T-cell (primary cell): ENCODE results near the gene PPP1R37. TPM values are rescaled to one million over a fixed set of nuclear protein-coding genes. Genes with fewer than 3 reads are reported as not detected.
A peak's percentile ranks its signal among the peaks of the same experiment; 100 is the strongest.

Experiments used
- ATAC-seq, 4 experiments: fragments of 200-7000 bp in 3 of 4; fragments of 150-1000 bp in 1 of 4; cut with Tn5 transposase; replicated peaks in 1 of 4; 1 replicate in 3 of 4; 2 replicates in 1 of 4; pipeline ENCODE4 v1.10.0; 2021; ENCODE audit warnings: moderate library complexity in 3 of 4, mild to moderate bottlenecking in 2 of 4, moderate number of reproducible peaks in 1 of 4
- CTCF ChIA-PET, 2 donors: fragments of 300-600 bp; sonication (Branson Sonifier 250); formaldehyde crosslinking; loops; one replicate each; lab custom pipeline; 2022; ENCODE audit warnings: antibody characterized with exemption in 2 of 2; lab: Charles Lee
- POLR2A ChIA-PET, 2 donors: fragments of 300-600 bp; sonication (Branson Sonifier 250); formaldehyde crosslinking; loops; one replicate each; lab custom pipeline; 2022; ENCODE audit warnings: antibody characterized with exemption in 2 of 2; lab: Charles Lee
- DNase-seq, 35 experiments: peaks; one replicate each; pipeline versions ENCODE4 v3.0.0 to v3.0.0-alpha.2; 2013 to 2023
- H3K27ac ChIP-seq: one replicate; pipeline ENCODE4 v1.5.1; 2013; ENCODE audit warnings: low read length
- H3K27me3 ChIP-seq, 2 experiments: replicated peaks in 1 of 2; 1 replicate in 1 of 2; 2 replicates in 1 of 2; pipeline versions ENCODE4 v1.6.1 to v1.7.0; 2013; ENCODE audit warnings: low read length in 1 of 2, mixed read lengths in 1 of 2; ENCODE audit not compliant: control insufficient read depth in 2 of 2, insufficient read depth in 2 of 2; ENCODE audit errors: extremely low read depth in 1 of 2
- H3K36me3 ChIP-seq, 2 donors: 1 replicate in 1 of 2; 2 replicates in 1 of 2; pipeline versions ENCODE4 v1.6.1 to v1.7.0; 2013; ENCODE audit warnings: low read length in 1 of 2; ENCODE audit not compliant: control insufficient read depth in 2 of 2, insufficient read depth in 1 of 2; ENCODE audit errors: extremely low read depth in 1 of 2
- H3K4me1 ChIP-seq, 2 experiments: 1 replicate in 1 of 2; 2 replicates in 1 of 2; pipeline versions ENCODE4 v1.6.1 to v1.7.0; 2013; ENCODE audit warnings: low read length in 2 of 2, mixed read lengths in 1 of 2; ENCODE audit not compliant: insufficient read depth in 2 of 2, control insufficient read depth in 1 of 2; ENCODE audit errors: extremely low read depth in 1 of 2
- H3K4me3 ChIP-seq, 2 donors: 1 replicate in 1 of 2; 2 replicates in 1 of 2; pipeline versions ENCODE4 v1.5.1 to v1.7.0; 2013; ENCODE audit warnings: mild to moderate bottlenecking in 2 of 2, low read length in 1 of 2, moderate library complexity in 1 of 2; ENCODE audit not compliant: control insufficient read depth in 1 of 2; ENCODE audit errors: extremely low read depth in 1 of 2
- H3K9me3 ChIP-seq: 2 replicates; pipeline ENCODE4 v1.7.0; 2013
- H3K27ac Mint-ChIP-seq, 2 donors: one replicate each; pipeline ENCODE4 v1.8.0; 2020 to 2021; ENCODE audit warnings: mild to moderate bottlenecking in 2 of 2, mixed read lengths in 2 of 2
- H3K27me3 Mint-ChIP-seq, 2 donors: one replicate each; pipeline ENCODE4 v1.8.0; 2021 to 2022; ENCODE audit warnings: mixed read lengths in 2 of 2
- H3K36me3 Mint-ChIP-seq: one replicate; pipeline ENCODE4 v1.8.0; 2021; ENCODE audit warnings: mixed read lengths
- H3K4me1 Mint-ChIP-seq, 3 donors: one replicate each; pipeline ENCODE4 v1.8.0; 2020 to 2022; ENCODE audit warnings: mixed read lengths in 3 of 3, mild to moderate bottlenecking in 1 of 3
- H3K4me3 Mint-ChIP-seq, 3 donors: one replicate each; pipeline ENCODE4 v1.8.0; 2020 to 2022; ENCODE audit warnings: mild to moderate bottlenecking in 3 of 3, mixed read lengths in 3 of 3, moderate library complexity in 3 of 3
- H3K9me3 Mint-ChIP-seq, 3 donors: one replicate each; pipeline ENCODE4 v1.8.0; 2020 to 2022; ENCODE audit warnings: mixed read lengths in 3 of 3
- WGBS: methylation state at CpG from one replicate; pipeline ENCODE4 v1.1.5; 2013; ENCODE audit warnings: missing lambda C conversion rate; ENCODE audit not compliant: insufficient coverage; 5-methylcytosine and 5-hydroxymethylcytosine counted together
- total RNA-seq, 35 experiments: library from RNA in 6 of 35; stranded (reverse) in 6 of 35; fragments of 120-200 nt in 1 of 35; gene quantifications; one replicate each; pipeline versions ENCODE4 v1.2.1 to v1.2.4 and lab custom pipeline; 2013 to 2026

PPP1R37 gene
- total RNA-seq, 5 donors from 2014 or later (not counting 1 experiment from before 2014, with no cell fraction given): 17.2 to 35.2 (median 30.4) TPM

DNA sequence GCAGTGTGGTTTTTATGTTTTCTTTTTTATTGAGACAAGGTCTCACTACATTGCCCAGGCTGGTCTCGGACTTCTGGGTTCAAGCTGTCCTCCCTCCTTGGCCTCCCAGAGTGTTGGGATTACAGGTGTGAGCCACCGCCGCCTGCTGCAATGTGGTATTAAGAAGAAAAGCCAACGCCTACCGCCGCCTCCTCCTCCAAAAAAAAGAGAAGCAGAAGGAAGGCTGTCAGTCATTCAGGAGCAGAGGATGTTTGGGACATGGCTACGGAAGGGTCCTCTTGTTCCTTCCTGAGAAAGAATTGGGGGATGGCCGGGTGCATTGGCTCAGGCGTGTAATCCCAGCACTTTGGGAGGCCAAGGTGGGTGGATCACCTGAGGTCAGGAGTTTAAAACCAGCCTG is 1.2 kb downstream of the PPP1R37 start:
- Mint-ChIP-seq H3K27me3 (no peaks in the 10 kb centered on the region), H3K27ac (peak overlapping the region; percentile 48 to 64), H3K4me1 (peaks cover 76 to 79% (median 77%) of the 10 kb centered on the region in 3 donors), H3K36me3 (peaks cover 8% of the 10 kb centered on the region), H3K4me3 (peak overlapping the region; percentile 93 to 98 (median 96)), H3K9me3 (no peaks in the 10 kb centered on the region)
- Histone ChIP-seq H3K4me1 (peaks cover 28 to 90% of the 10 kb centered on the region in 2 experiments), H3K36me3 (peaks cover 6% of the 10 kb centered on the region in 2 donors), H3K4me3 (peak overlapping the region; percentile 76 to 94), H3K27me3 (peaks cover 0 to 2% of the 10 kb centered on the region in 2 experiments), H3K27ac (no peak overlapping the region), H3K9me3 (no peaks in the 10 kb centered on the region)
- ChIA-PET POLR2A (interaction anchor here in 1 of 2 donors (0.6 kb wide), 1 partner anchor 138 kb away, joined by 4 read pairs; no protein-coding TSS in a partner anchor), CTCF (no interaction called here)
- WGBS: 86% methylated on average over 4 of the region's 9 CpGs
- ATAC-seq (no peak), DNase-seq (no peak)

DNA sequence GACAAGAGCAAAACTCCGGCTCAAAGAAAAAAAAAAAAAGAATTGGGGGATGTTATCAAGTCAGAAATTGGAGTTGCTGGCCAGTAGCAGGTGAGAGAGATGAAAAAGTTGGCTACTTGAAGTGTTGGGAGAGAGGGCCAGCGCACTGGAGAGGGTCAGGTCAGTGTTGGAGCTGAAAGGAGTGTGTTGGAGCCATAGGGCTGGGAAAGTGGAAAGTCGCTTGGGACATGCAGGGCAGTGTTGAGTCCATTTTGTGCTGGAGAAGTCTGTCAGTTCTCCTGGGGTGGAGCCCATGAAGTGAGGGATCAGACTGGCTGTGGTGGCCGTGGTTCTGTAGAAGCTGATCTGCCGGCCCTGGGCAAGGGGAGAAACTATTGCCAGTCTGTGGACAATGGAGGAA is 1.7 kb downstream of the PPP1R37 start:
- WGBS: 90% methylated on average over 5 of the region's 5 CpGs

DNA sequence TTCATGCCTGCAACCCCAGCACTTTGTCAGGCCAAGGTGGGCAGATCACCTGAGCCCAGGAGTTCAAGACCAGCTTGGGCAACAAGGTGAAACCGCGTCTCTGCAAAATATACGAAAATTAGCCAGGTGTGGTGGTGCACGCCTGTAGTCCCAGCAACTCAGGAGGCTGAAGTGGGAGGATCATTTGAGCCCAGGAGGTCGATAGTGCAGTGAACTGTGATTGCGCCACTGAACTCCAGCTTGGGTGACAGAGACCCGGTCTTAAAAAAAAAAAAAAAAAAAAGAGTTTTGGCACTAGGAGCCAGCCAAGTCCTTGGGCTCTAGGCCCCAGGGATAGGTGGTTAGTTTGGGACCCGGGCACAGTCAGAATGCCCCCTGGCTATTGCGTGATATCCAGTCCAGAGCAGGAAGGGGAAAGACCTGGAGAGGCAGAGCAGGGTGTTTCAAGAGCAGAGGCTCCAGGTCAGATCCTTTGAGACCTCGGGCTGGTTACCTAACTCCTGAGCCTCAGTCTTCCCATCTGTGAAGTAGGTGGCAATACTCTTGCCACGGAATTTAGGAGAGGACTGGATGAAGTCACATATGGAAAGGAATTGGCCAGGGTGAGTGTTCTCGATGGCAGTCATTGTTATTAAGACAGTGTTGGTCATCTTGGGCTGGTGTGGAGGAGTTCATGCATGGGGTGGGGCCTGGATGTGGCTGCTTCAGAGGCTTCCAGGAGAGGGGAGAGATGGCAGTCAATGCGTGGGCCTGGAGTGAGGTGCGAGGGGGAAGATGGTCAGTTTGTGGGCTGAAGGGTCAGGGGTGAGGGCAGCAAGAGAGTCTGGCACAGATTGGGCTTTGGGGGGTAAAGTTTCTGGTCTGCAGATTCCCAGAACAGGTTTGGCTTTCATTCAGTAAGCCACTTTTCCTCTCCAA is 2.8 kb downstream of the PPP1R37 start:
- peaks cover 0 to 2% of the 10 kb centered on the region in 2 experiments for H3K27me3 ChIP-seq
- Mint-ChIP-seq H3K9me3 (no peaks in the 10 kb centered on the region), H3K4me1 (peaks cover 80 to 85% (median 84%) of the 10 kb centered on the region in 3 donors), H3K27me3 (no peaks in the 10 kb centered on the region), H3K27ac (peak overlapping the region; percentile 2 to 28), H3K4me3 (peak overlapping the region; percentile 28 to 98 (median 31)), H3K36me3 (peaks cover 4% of the 10 kb centered on the region)
- WGBS: 92% methylated on average over 10 of the region's 14 CpGs
- peaks cover 28 to 80% of the 10 kb centered on the region in 2 experiments for H3K4me1 ChIP-seq
- DNase-seq: no peak
- no peak overlapping the region for H3K4me3 ChIP-seq
- no peak overlapping the region for H3K27ac ChIP-seq
- no peaks in the 10 kb centered on the region for H3K9me3 ChIP-seq
- CTCF ChIA-PET: no interaction called here
- POLR2A ChIA-PET: no interaction called here
- ATAC-seq: no peak
- peaks cover 3 to 5% of the 10 kb centered on the region in 2 donors for H3K36me3 ChIP-seq

More for the DNA sequence above, 1.7 kb downstream of the PPP1R37 start:
- H3K27ac Mint-ChIP-seq: peak overlapping the region in 1 of 2 donors; percentile 69
- CTCF ChIA-PET: no interaction called here
- peaks cover 28 to 89% of the 10 kb centered on the region in 2 experiments for H3K4me1 ChIP-seq
- H3K36me3 Mint-ChIP-seq: peaks cover 8% of the 10 kb centered on the region
- H3K27ac ChIP-seq: no peak overlapping the region
- peaks cover 6 to 8% of the 10 kb centered on the region in 2 donors for H3K36me3 ChIP-seq
- H3K27me3 Mint-ChIP-seq: no peaks in the 10 kb centered on the region
- POLR2A ChIA-PET: interaction anchor here in 1 of 2 donors (0.6 kb wide), 1 partner anchor 139 kb away, joined by 4 read pairs; no protein-coding TSS in a partner anchor
- ATAC-seq (no peak), DNase-seq (no peak)
- no peaks in the 10 kb centered on the region for H3K9me3 Mint-ChIP-seq
- H3K4me3 ChIP-seq: no peak overlapping the region
- peaks cover 78 to 81% (median 78%) of the 10 kb centered on the region in 3 donors for H3K4me1 Mint-ChIP-seq
- peak overlapping the region; percentile 93 to 98 (median 96) for H3K4me3 Mint-ChIP-seq
- H3K9me3 ChIP-seq: no peaks in the 10 kb centered on the region
- peaks cover 0 to 2% of the 10 kb centered on the region in 2 experiments for H3K27me3 ChIP-seq

DNA sequence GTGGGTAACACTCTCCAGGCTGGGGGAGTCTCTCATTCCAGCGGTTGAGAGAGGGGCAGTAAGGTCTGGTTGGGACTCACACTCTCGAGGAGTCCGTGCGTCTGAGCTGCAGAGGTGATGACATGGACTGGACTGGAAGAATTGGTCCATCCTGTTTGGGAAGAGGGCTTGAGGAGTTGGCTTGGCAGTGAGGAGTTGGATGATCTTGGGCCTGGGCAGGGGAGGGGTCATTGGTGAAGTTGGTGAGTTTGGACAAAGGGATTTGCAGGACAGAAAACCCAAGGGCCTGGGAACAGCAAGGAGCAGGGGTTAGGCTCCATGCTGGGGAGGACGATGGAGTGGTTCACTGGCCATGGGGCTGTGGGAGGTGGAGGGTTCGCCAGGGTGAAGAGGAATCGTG is 3.7 kb downstream of the PPP1R37 start:
- CTCF ChIA-PET: no interaction called here
- Histone ChIP-seq H3K9me3 (no peaks in the 10 kb centered on the region), H3K27ac (no peak overlapping the region), H3K4me1 (peaks cover 28 to 77% of the 10 kb centered on the region in 2 experiments), H3K4me3 (no peak overlapping the region), H3K27me3 (peaks cover 0 to 2% of the 10 kb centered on the region in 2 experiments), H3K36me3 (peaks cover 3 to 5% of the 10 kb centered on the region in 2 donors)
- Mint-ChIP-seq H3K4me1 (peaks cover 83 to 87% (median 85%) of the 10 kb centered on the region in 3 donors), H3K27ac (peak overlapping the region; percentile 56 to 66), H3K9me3 (no peaks in the 10 kb centered on the region), H3K4me3 (peak overlapping the region in 1 of 3 donors; percentile 98), H3K27me3 (no peaks in the 10 kb centered on the region), H3K36me3 (no peaks in the 10 kb centered on the region)
- ATAC-seq (no peak), DNase-seq (no peak)
- WGBS: 97% methylated on average over 7 of the region's 7 CpGs
- POLR2A ChIA-PET: no interaction called here

DNA sequence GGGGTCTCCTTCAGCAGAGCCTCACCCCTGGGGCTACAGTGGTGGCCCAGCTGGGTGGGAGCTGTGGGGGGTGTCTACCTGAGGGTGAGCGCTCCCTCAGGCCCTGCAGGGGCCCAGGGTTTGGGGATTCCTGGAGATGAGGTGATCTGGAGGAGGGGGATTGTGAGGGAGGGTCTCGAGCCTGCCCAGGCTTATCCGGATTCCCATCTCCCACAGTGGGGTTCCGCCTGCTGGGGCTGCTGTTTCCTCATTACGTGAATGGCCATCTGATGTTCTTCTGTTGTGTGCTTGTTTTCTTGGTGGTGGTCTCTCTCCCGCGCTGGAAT is 4.4 kb downstream of the PPP1R37 start:
- POLR2A ChIA-PET: no interaction called here

DNA sequence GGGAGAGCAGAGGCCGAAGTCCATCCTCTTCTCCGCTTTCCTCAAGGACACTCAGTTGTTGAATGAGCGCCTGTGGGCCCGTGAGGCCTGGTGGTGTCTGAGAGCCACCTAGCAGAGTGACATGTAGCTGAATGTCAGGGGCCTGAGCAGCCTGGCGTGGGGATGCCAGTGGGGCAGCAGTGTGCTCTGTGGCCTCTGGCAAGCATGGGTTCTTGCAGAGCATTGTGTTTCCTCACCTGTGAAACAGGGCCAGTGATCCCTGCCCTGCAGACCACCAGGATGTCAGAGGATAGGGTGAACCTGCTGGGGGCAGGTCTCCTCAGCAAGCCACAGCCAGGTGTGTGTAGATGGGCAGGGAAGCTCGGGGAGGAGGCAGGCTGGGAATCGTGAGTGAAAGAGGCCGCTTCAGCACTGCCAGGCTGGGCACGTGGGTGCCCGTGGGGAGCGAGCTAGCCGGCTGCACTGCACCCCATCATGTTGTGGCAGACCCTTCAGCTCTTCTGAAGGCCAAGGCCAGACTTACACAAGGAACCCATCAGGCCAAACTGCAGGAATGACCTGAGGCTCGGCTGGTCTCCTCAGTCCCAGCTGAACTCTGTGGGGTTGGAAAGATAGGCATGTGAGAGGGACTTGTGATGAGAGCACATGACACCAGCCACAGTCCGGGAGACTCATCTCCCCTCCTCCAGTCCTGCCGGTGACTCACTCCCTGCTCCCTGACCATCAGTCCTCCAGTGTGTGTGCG is 5.0 kb downstream of the PPP1R37 start:
- H3K4me1 ChIP-seq: peaks cover 29 to 80% of the 10 kb centered on the region in 2 experiments

More for the DNA sequence above, 4.4 kb downstream of the PPP1R37 start:
- CTCF ChIA-PET: no interaction called here
- Mint-ChIP-seq H3K4me3 (peak overlapping the region in 1 of 3 donors; percentile 98), H3K27me3 (no peaks in the 10 kb centered on the region), H3K36me3 (no peaks in the 10 kb centered on the region), H3K27ac (peak overlapping the region; percentile 24 to 61), H3K4me1 (peaks cover 84 to 87% (median 87%) of the 10 kb centered on the region in 3 donors), H3K9me3 (no peaks in the 10 kb centered on the region)
- H3K9me3 ChIP-seq: no peaks in the 10 kb centered on the region
- peaks cover 28 to 77% of the 10 kb centered on the region in 2 experiments for H3K4me1 ChIP-seq
- no peak overlapping the region for H3K27ac ChIP-seq
- DNase-seq (no peak), ATAC-seq (no peak)
- H3K4me3 ChIP-seq: no peak overlapping the region
- peaks cover 3 to 5% of the 10 kb centered on the region in 2 donors for H3K36me3 ChIP-seq
- H3K27me3 ChIP-seq: peaks cover 0 to 2% of the 10 kb centered on the region in 2 experiments
- 100% methylated on average over 4 of the region's 7 CpGs for WGBS

More for the DNA sequence above, 5.0 kb downstream of the PPP1R37 start:
- ChIA-PET CTCF (no interaction called here), POLR2A (no interaction called here)
- Histone ChIP-seq H3K27ac (no peak overlapping the region), H3K36me3 (peaks cover 3 to 5% of the 10 kb centered on the region in 2 donors), H3K4me3 (no peak overlapping the region), H3K9me3 (no peaks in the 10 kb centered on the region), H3K27me3 (peaks cover 0 to 2% of the 10 kb centered on the region in 2 experiments)
- no peak for DNase-seq
- H3K27me3 Mint-ChIP-seq: no peaks in the 10 kb centered on the region
- peak overlapping the region; percentile 24 to 61 for H3K27ac Mint-ChIP-seq
- no peaks in the 10 kb centered on the region for H3K36me3 Mint-ChIP-seq
- H3K9me3 Mint-ChIP-seq: no peaks in the 10 kb centered on the region
- peak overlapping the region in 1 of 3 donors; percentile 33 for H3K4me3 Mint-ChIP-seq
- WGBS: 89% methylated on average over 13 of the region's 16 CpGs
- ATAC-seq: no peak
- H3K4me1 Mint-ChIP-seq: peaks cover 85 to 88% (median 87%) of the 10 kb centered on the region in 3 donors
